GM19324 (cell line): ENCODE measurements around the gene TEX44.

Source experiments
- ATAC-seq: cut with Tn5 transposase; IDR thresholded peaks from one replicate; pipeline ENCODE4 v1.9.1; 2021; ENCODE audit warnings: mild to moderate bottlenecking, moderate library complexity; ENCODE audit not compliant: unreplicated experiment, low FRiP score

The TEX44 gene

DNA sequence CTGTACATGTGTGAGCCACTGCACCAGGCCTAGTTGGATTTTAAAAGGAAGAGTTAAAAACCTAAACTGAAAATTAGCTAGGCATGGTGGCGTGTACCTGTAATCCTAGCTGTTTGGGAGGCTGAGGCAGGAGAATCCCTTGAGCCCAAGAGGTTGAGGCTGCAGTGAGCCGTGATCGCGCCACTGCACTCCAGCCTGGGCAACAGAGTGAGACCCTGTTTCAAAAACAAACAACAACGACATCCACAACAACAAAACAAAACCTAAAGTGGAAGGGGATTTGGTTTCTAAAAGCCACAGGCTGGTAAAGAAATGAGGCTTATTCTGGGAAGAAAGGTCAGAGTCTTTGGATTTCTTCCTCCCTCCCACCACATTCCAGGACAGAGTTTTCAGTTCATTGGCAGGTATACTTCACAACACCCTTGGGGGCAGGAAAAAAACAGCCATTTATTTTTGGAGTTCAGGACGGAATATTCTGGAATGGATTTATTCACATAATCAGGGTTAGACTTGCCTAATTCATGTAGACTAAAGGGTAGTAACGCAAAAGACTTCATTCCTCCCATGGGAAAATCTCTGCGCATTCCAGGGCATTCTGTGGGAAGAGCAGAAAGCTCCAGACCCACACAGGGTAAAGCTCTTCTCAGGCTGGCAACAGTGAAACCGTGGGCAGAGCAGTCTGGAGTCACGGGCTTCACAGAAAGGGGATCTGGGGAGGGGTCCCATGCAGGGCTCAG is 34.9 kb downstream of the TEX44 start:
- ATAC-seq: no peak

DNA sequence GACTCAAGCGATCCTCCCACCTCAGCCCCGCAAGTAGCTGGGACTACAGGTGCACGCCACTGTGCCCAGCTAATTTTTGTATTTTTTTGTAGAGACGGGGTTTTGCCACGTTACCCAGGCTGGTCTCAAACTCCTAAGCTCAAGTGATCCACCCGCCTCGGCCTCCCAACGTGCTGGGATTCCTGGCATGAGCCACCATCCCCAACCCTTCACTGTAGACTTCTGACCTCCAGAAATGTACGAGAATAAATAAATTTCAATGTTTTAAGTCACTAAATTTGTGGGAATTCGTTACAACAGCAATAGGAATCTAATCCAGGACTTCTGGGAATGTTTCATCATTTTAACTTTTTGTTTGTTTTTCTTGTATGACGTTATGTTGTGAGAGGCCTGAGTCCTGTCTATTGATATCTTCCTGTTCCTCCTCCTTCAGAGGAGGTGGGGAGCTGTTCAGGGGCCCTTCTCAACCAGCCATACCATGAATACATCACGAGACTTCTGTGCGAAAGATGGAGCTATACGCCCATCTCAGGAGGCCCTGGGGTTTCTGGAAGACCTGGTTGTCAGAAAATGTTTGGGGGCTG is 40.0 kb downstream of the TEX44 start:
- no peak for ATAC-seq

DNA sequence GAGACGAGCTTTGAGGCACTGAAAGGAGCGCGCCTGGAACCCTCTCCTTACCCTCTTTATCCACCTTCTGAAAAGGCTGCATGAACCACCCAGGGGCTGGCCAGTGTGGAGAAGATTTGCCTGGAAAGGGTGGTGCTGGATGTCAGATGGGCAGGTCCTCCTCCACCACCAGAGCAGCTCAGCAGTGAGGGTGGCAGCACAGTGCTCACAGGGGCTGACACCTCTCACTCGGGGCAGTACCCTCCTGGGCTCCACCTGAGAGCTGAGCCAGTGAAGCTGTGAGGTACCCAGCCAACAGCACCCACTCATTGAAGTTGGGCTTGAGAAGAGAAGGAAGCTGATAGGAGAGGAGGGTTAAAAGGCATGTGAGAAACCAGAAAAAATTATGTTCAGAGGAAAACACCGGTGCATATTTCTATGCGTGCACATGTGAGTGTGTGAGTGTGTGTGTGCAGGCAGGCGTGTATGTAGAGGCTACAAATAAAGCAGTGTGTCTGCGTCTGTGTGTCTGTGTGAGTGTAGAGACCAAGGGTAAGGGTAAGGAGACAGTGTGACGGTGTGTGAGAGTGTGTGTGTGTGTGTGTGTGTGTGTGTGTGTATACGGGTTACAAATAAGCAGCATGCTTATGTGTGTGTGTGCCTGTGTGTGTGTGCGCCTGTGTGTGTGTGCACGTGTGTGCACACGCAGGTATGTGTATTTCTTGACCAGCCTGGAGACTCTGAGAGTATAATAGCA is 40.7 kb downstream of the TEX44 start:
- ATAC-seq: no peak

GRCh38 chr2:231634412-231634811 is 41.7 kb downstream of the TEX44 start:
- ATAC-seq: no peak

DNA sequence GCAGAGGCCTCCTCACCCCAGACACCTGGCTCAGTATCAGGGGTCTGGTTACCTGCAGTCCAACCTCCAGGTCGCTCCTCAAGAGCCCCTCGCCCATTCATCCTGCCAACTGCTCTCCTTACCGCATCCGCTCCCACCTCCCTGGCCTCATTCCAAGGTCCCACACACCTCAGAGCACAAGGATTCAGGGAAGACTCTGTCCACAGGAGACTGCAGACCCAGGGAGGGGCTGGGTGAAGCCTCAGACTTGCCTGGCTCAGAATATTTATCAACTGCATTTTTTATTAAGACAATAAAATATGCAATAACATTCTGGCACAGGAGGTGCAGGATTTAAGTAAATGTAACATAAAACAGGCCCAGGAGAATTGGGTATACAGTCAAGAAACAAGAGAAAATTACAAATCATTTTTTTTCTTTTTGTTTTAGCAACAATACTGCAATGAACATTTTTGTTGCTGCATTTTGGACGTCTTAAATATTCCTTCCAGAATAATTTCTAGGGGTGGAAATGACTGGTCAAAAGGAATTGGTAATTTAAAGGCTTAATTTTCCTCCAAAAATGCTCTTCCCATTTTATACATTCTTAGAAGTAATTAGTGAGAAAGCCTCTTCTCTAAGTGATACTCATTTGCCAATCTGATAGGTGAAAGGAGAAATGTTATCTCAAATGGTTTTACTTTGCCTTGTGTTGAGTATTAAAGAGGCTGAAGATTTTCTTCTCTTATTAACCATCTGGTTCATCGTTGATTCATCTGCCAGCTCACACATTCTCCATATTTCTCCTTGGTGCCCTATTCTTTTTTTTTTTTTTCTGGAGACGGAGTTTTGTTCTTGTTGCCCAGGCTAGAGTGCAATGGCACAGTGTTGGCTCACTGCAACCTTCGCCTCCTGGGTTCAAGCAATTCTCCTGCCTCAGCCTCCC is 42.5 kb downstream of the TEX44 start:
- ATAC-seq: no peak

- ATAC-seq: no peak
Measured at GRCh38 chr2:231640241-231640640, 47.6 kb downstream of the TEX44 start.

DNA sequence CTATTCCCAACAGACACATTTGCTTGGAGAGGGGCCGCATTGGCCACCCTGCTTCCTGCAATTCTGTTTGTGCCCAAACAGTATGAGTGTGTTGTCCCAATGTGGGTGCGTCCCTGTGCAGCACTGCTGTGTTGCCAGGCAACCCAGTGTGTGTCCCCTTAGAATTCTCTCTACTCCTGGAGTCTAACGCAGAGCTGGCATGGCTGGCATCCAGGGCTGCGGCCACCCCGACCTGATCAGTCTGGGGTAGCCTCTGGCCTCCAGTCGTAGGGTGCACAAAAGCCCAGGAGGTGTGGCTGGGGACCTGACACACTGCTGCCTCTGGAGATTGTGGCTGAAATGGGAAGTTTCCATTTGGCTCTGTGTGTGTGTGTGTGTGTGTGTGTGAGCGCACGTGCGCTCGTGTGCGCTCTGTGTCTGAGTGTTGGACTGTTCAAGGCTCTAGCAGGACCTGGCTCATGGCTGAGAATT is 48.0 kb downstream of the TEX44 start:
- ATAC-seq: no peak

DNA sequence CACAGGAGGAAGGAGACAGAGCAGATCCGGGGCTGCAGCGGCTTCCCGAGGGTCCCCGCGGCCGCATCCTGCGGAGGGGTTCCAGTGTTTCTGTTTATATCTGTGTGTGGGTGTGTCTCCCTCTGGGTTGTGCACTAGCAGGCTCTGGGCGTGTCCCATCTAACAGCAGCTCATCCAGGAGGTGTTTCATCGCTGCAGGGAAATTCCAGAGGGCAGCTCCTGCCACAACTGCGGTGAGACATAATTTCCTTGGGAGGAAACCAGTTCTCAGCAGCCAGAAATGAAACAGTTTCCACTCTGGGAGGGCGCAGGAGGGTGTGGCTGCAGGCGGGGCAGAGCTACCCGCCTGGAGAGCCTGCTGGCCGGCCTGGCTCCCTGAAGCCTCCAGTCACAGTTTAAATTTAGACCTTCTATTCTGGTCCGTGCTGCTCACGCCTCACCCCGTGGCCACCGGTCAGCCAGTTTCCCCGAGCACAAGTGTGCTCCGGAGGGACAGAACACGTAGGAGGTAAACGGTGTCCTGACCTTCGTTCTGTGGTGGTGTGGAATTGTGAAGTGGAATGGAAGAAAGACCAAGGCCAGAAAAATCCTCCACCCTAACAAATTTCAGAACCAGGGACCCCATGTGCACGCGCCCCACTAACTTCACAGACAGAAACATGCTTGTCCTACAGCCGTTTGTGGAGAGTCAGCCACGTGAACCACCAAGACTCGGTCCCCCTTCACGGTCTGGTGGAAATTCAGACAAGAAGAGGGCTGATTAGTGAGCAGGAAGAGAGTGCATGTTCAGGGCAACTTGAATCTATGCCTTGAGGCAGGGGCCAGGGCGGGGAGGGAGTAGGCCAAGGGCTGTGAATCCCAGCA is 50.2 kb downstream of the TEX44 start:
- no peak for ATAC-seq

GRCh38 chr2:231643495-231643888 is 50.8 kb downstream of the TEX44 start:
- ATAC-seq: no peak
